Astrocyte (in vitro differentiated cells and primary cell): ENCODE data around the gene TEX48. TPM values are rescaled to one million over a fixed set of nuclear protein-coding genes. Genes with fewer than 3 reads are reported as not detected.

ENCODE experiments used
- DNase-seq: peaks from one replicate; pipeline ENCODE4 v3.0.0-alpha.2; 2010; ENCODE audit warnings: low read depth
- FAIRE-seq: peaks from 2 replicates; lab custom pipeline; 2011; peaks lifted over from hg19 to GRCh38; lab: Jason Lieb, UNC
- H2AFZ ChIP-seq: 2 replicates; pipeline ENCODE4 v1.6.0; 2012; ENCODE audit warnings: low read depth, low read length, inconsistent platforms
- H3K27ac ChIP-seq: 2 replicates; pipeline ENCODE4 v1.5.1; 2011; ENCODE audit warnings: low read depth, low read length, inconsistent platforms
- H3K27me3 ChIP-seq: 2 replicates; pipeline ENCODE4 v1.6.0; 2011; ENCODE audit warnings: low read length, inconsistent platforms; ENCODE audit not compliant: insufficient read depth
- H3K36me3 ChIP-seq: 2 replicates; pipeline ENCODE4 v1.5.1; 2011; ENCODE audit warnings: low read length, inconsistent platforms; ENCODE audit not compliant: insufficient read depth
- H3K4me1 ChIP-seq: 2 replicates; pipeline ENCODE4 v1.5.1; 2011; ENCODE audit warnings: low read length, inconsistent platforms; ENCODE audit not compliant: insufficient read depth
- H3K4me2 ChIP-seq: 2 replicates; pipeline ENCODE4 v1.6.0; 2012; ENCODE audit warnings: low read length, inconsistent platforms
- H3K4me3 ChIP-seq: 2 replicates; pipeline ENCODE4 v1.5.1; 2011; ENCODE audit warnings: low read depth, mild to moderate bottlenecking, low read length, inconsistent platforms; ENCODE audit not compliant: insufficient read depth
- H3K79me2 ChIP-seq: 2 replicates; pipeline ENCODE4 v1.6.0; 2012; ENCODE audit warnings: mild to moderate bottlenecking, low read length, inconsistent platforms; ENCODE audit not compliant: insufficient read depth
- H3K9ac ChIP-seq: 2 replicates; pipeline ENCODE4 v1.6.0; 2012; ENCODE audit warnings: mild to moderate bottlenecking, low read length, inconsistent platforms
- H3K9me3 ChIP-seq: 2 replicates; pipeline ENCODE4 v1.5.1; 2012; ENCODE audit warnings: low read depth, mild to moderate bottlenecking, low read length, inconsistent platforms; ENCODE audit not compliant: insufficient read depth
- H4K20me1 ChIP-seq: 2 replicates; pipeline ENCODE4 v1.6.0; 2012; ENCODE audit warnings: low read length, inconsistent platforms; ENCODE audit not compliant: insufficient read depth
- H3K27ac Mint-ChIP-seq: one replicate; pipeline ENCODE4 v1.8.0; 2021; ENCODE audit warnings: mild to moderate bottlenecking, mixed read lengths; ENCODE audit not compliant: unreplicated experiment
- H3K27me3 Mint-ChIP-seq: one replicate; pipeline ENCODE4 v1.8.0; 2021; ENCODE audit warnings: low read depth, mixed read lengths; ENCODE audit not compliant: unreplicated experiment
- H3K36me3 Mint-ChIP-seq: one replicate; pipeline ENCODE4 v1.8.0; 2021; ENCODE audit warnings: low read depth, mixed read lengths; ENCODE audit not compliant: unreplicated experiment
- H3K4me1 Mint-ChIP-seq: one replicate; pipeline ENCODE4 v1.8.0; 2021; ENCODE audit warnings: low read depth, mixed read lengths; ENCODE audit not compliant: unreplicated experiment
- H3K4me3 Mint-ChIP-seq: one replicate; pipeline ENCODE4 v1.8.0; 2021; ENCODE audit warnings: mild to moderate bottlenecking, moderate library complexity, mixed read lengths; ENCODE audit not compliant: unreplicated experiment
- H3K9me3 Mint-ChIP-seq: one replicate; pipeline ENCODE4 v1.8.0; 2021; ENCODE audit warnings: mild to moderate bottlenecking, mixed read lengths; ENCODE audit not compliant: unreplicated experiment
- CTCF ChIP-seq: IDR thresholded peaks from 2 replicates; pipeline ENCODE4 v1.5.1; 2011; ENCODE audit warnings: low read depth, mild to moderate bottlenecking, inconsistent platforms, low read length, moderate library complexity; ENCODE audit not compliant: insufficient read depth
- EZH2 ChIP-seq: IDR thresholded peaks from 2 replicates; pipeline ENCODE4 v1.6.1; 2012; ENCODE audit warnings: mild to moderate bottlenecking, low read length, inconsistent platforms; ENCODE audit not compliant: insufficient read depth
- total RNA-seq: library from RNA; stranded (reverse); gene quantifications from 2 replicates; pipeline ENCODE4 v1.2.1, GENCODE V29; 2021

TEX48 gene
- total RNA-seq, 1 donor from 2014 or later = not detected

GRCh38 chr9:114680259-114681001, 1.6 kb downstream of the TEX48 start:
- TF ChIP-seq CTCF = no peak
- no peak for TF ChIP-seq EZH2
- H3K27me3 Mint-ChIP-seq = no peaks in the 10 kb centered on the region
- Histone ChIP-seq H3K36me3 (no peaks in the 10 kb centered on the region), H3K4me3 (no peak overlapping the region), H2AFZ (no peak overlapping the region), H3K9ac (no peak overlapping the region), H3K79me2 (no peaks in the 10 kb centered on the region), H3K27me3 (no peaks in the 10 kb centered on the region), H3K27ac (no peak overlapping the region), H4K20me1 (no peaks in the 10 kb centered on the region), H3K9me3 (no peaks in the 10 kb centered on the region), H3K4me1 (peaks cover 22% of the 10 kb centered on the region), H3K4me2 (no peak overlapping the region)
- H3K36me3 Mint-ChIP-seq = peaks cover 2% of the 10 kb centered on the region
- peaks cover 41% of the 10 kb centered on the region for H3K4me1 Mint-ChIP-seq
- FAIRE-seq (no peak), DNase-seq (no peak)
- peak overlapping the region; percentile 35 for H3K27ac Mint-ChIP-seq
- H3K4me3 Mint-ChIP-seq = no peak overlapping the region
- H3K9me3 Mint-ChIP-seq = peaks cover 2% of the 10 kb centered on the region

GRCh38 chr9:114678795-114679194, 3.2 kb downstream of the TEX48 start:
- H4K20me1 ChIP-seq = no peaks in the 10 kb centered on the region
- no peaks in the 10 kb centered on the region for H3K9me3 ChIP-seq
- peaks cover 1% of the 10 kb centered on the region for H3K9me3 Mint-ChIP-seq
- H3K9ac ChIP-seq = no peak overlapping the region
- H3K79me2 ChIP-seq = no peaks in the 10 kb centered on the region
- peak overlapping the region; percentile 91 for H3K27ac ChIP-seq
- no peak overlapping the region for H3K4me3 Mint-ChIP-seq
- H3K27ac Mint-ChIP-seq = peak overlapping the region; percentile 100
- H2AFZ ChIP-seq = no peak overlapping the region
- H3K36me3 ChIP-seq = no peaks in the 10 kb centered on the region
- DNase-seq (peak; percentile 41), FAIRE-seq (no peak)
- peak overlapping the region; percentile 70 for H3K4me2 ChIP-seq
- peaks cover 2% of the 10 kb centered on the region for H3K36me3 Mint-ChIP-seq
- H3K27me3 ChIP-seq = no peaks in the 10 kb centered on the region
- H3K4me1 ChIP-seq = peaks cover 22% of the 10 kb centered on the region
- H3K4me1 Mint-ChIP-seq = peaks cover 51% of the 10 kb centered on the region
- H3K27me3 Mint-ChIP-seq = no peaks in the 10 kb centered on the region
- TF ChIP-seq CTCF (no peak), EZH2 (no peak)
- H3K4me3 ChIP-seq = no peak overlapping the region

- Histone ChIP-seq H3K27ac (peak overlapping the region; percentile 91), H3K4me2 (peak overlapping the region; percentile 70), H3K4me1 (peaks cover 22% of the 10 kb centered on the region), H3K27me3 (no peaks in the 10 kb centered on the region), H4K20me1 (no peaks in the 10 kb centered on the region), H3K36me3 (no peaks in the 10 kb centered on the region), H3K9ac (peak overlapping the region; percentile 72), H2AFZ (no peak overlapping the region), H3K4me3 (no peak overlapping the region), H3K9me3 (no peaks in the 10 kb centered on the region), H3K79me2 (no peaks in the 10 kb centered on the region)
- Mint-ChIP-seq H3K27me3 (no peaks in the 10 kb centered on the region), H3K27ac (peak overlapping the region; percentile 100), H3K36me3 (peaks cover 2% of the 10 kb centered on the region), H3K9me3 (peaks cover 1% of the 10 kb centered on the region), H3K4me1 (peaks cover 51% of the 10 kb centered on the region), H3K4me3 (no peak overlapping the region)
- TF ChIP-seq CTCF = no peak
- TF ChIP-seq EZH2 = no peak
- FAIRE-seq = no peak
- DNase-seq = no peak
These were observed 3.9 kb downstream of the TEX48 start for GRCh38 chr9:114678130-114678529.
